Measurements from ENCODE around the gene LGALS12.

GRCh38 chr11:63523151-63523550 lies 17.3 kb downstream of the LGALS12 start:
- TF ChIP-seq, protein P1, sequence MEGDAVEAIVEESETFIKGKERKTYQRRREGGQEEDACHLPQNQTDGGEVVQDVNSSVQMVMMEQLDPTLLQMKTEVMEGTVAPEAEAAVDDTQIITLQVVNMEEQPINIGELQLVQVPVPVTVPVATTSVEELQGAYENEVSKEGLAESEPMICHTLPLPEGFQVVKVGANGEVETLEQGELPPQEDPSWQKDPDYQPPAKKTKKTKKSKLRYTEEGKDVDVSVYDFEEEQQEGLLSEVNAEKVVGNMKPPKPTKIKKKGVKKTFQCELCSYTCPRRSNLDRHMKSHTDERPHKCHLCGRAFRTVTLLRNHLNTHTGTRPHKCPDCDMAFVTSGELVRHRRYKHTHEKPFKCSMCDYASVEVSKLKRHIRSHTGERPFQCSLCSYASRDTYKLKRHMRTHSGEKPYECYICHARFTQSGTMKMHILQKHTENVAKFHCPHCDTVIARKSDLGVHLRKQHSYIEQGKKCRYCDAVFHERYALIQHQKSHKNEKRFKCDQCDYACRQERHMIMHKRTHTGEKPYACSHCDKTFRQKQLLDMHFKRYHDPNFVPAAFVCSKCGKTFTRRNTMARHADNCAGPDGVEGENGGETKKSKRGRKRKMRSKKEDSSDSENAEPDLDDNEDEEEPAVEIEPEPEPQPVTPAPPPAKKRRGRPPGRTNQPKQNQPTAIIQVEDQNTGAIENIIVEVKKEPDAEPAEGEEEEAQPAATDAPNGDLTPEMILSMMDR (IDR thresholded peaks at IDR 0.05; ENCODE audit: borderline replicate concordance, extremely low read depth, low read length, poor library complexity, severe bottlenecking) = no peak
- no peak for TF ChIP-seq EZH2 (IDR thresholded peaks at IDR 0.05; ENCODE audit: borderline replicate concordance, low read depth, low read length, severe bottlenecking)

Measured in DND-41 (cell line).